ENCODE data around the gene HLF.

HLF gene

GRCh38 chr17:55264645-55265298, at the start of gene HLF:
Gene HLF (plus strand): TSS chr17:55264960. CDS start chr17:55265485, 525 bp downstream.
- peak; percentile 80 for DNase-seq (ENCODE audit: low spot score)

GRCh38 chr17:55215711-55216110, 49.0 kb upstream of the HLF start:
- no peak for DNase-seq (ENCODE audit: low spot score)

GRCh38 chr17:55216888-55217287, 47.9 kb upstream of the HLF start:
- DNase-seq (ENCODE audit: low spot score): no peak

- no peak for DNase-seq (ENCODE audit: low spot score)
Measured at GRCh38 chr17:55219459-55219858, 45.3 kb upstream of the HLF start.

GRCh38 chr17:55219934-55220333, 44.8 kb upstream of the HLF start:
- no peak for DNase-seq (ENCODE audit: low spot score)

GRCh38 chr17:55223524-55223923, 41.2 kb upstream of the HLF start:
- DNase-seq (ENCODE audit: low spot score): no peak

GRCh38 chr17:55224746-55225145, 40.0 kb upstream of the HLF start:
- no peak for DNase-seq (ENCODE audit: low spot score)

- no peak for DNase-seq (ENCODE audit: low spot score)
Measured at GRCh38 chr17:55225237-55225636, 39.5 kb upstream of the HLF start.

- no peak for DNase-seq (ENCODE audit: low spot score)
Measured at GRCh38 chr17:55228683-55229192, 36.0 kb upstream of the HLF start.

- DNase-seq (ENCODE audit: low spot score): no peak
Measured at GRCh38 chr17:55229276-55229675, 35.5 kb upstream of the HLF start.

GRCh38 chr17:55230716-55231115, 34.0 kb upstream of the HLF start:
- DNase-seq (ENCODE audit: low spot score): no peak

GRCh38 chr17:55233840-55234239, 30.9 kb upstream of the HLF start:
- no peak for DNase-seq (ENCODE audit: low spot score)

- DNase-seq (ENCODE audit: low spot score): no peak
Measured at GRCh38 chr17:55236316-55236715, 28.4 kb upstream of the HLF start.

- peak; percentile 40 for DNase-seq (ENCODE audit: low spot score)
Measured at GRCh38 chr17:55237268-55237667, 27.5 kb upstream of the HLF start.

GRCh38 chr17:55237841-55238178, 26.9 kb upstream of the HLF start:
- DNase-seq (ENCODE audit: low spot score): no peak

GRCh38 chr17:55238179-55238930, 26.4 kb upstream of the HLF start:
- DNase-seq (ENCODE audit: low spot score): peak; percentile 89

- peak; percentile 27 for DNase-seq (ENCODE audit: low spot score)
Measured at GRCh38 chr17:55238931-55239297, 25.8 kb upstream of the HLF start.

- no peak for DNase-seq (ENCODE audit: low spot score)
Measured at GRCh38 chr17:55241097-55241496, 23.7 kb upstream of the HLF start.

GRCh38 chr17:55242476-55242875, 22.3 kb upstream of the HLF start:
- DNase-seq (ENCODE audit: low spot score): no peak

- DNase-seq (ENCODE audit: low spot score): no peak
Measured at GRCh38 chr17:55245986-55246385, 18.8 kb upstream of the HLF start.

GRCh38 chr17:55246583-55246982, 18.2 kb upstream of the HLF start:
- no peak for DNase-seq (ENCODE audit: low spot score)

GRCh38 chr17:55248077-55248476, 16.7 kb upstream of the HLF start:
- DNase-seq (ENCODE audit: low spot score): no peak

- DNase-seq (ENCODE audit: low spot score): no peak
Measured at GRCh38 chr17:55249861-55250260, 14.9 kb upstream of the HLF start.

- no peak for DNase-seq (ENCODE audit: low spot score)
Measured at GRCh38 chr17:55254375-55254774, 10.4 kb upstream of the HLF start.
